Fibroblast of lung (primary cell): ENCODE data around the gene FAM78A.

Experiments
- CTCF ChIP-seq, 2 donors: IDR thresholded peaks in 1 of 2; conservative IDR thresholded peaks in 1 of 2; 1 replicate in 1 of 2; 2 replicates in 1 of 2; pipeline ENCODE4 v1.5.1; 2011 to 2012; ENCODE audit warnings: low read length in 2 of 2, control low read depth in 1 of 2, inconsistent platforms in 1 of 2, low read depth in 1 of 2, mild to moderate bottlenecking in 1 of 2
- EZH2 ChIP-seq: IDR thresholded peaks from 2 replicates; pipeline ENCODE4 v1.5.1; 2012; ENCODE audit warnings: low read length, control low read depth, mild to moderate bottlenecking; ENCODE audit errors: missing control alignments

GRCh38 chr9:131264231-131264630 is 12.1 kb downstream of the FAM78A start:
- TF ChIP-seq CTCF (conservative IDR thresholded peaks at IDR 0.05 in 1 of 2, IDR thresholded peaks at IDR 0.05 in 1 of 2; ENCODE audit: low read depth in 1 of 2, low read length in 2 of 2), result no peak
- no peak for TF ChIP-seq EZH2
